Prostate gland (tissue), 2 donors: ENCODE measurements around the gene MET.

Experiments used
- CTCF ChIP-seq, 4 experiments: fragments of 200-600 bp in 2 of 4; fragments of 450-650 bp in 2 of 4; sonication (generic) in 2 of 4; IDR thresholded peaks; 1 replicate in 3 of 4; 2 replicates in 1 of 4; pipeline ENCODE4 v1.5.1; 2016 to 2019; ENCODE audit warnings: antibody characterized with exemption in 4 of 4, mild to moderate bottlenecking in 2 of 4, moderate library complexity in 2 of 4
- POLR2A ChIP-seq: fragments of 450-650 bp; IDR thresholded peaks from one replicate; pipeline ENCODE4 v1.6.1; 2016; ENCODE audit warnings: antibody characterized with exemption, mild to moderate bottlenecking

- TF ChIP-seq CTCF (IDR thresholded peaks at IDR 0.05) (no peak), POLR2A (no peak)
These were observed 81.1 kb downstream of the MET start for GRCh38 chr7:116753130-116753529.
